ENCODE measurements around the gene WSCD2. TPM values are rescaled to one million over a fixed set of nuclear protein-coding genes. Genes with fewer than 3 reads are reported as not detected.

The WSCD2 gene
- total and polyA plus RNA-seq, 2 donors (not counting 1 experiment from before 2014, with no cell fraction given): 1.1 to 5.9 TPM

DNA sequence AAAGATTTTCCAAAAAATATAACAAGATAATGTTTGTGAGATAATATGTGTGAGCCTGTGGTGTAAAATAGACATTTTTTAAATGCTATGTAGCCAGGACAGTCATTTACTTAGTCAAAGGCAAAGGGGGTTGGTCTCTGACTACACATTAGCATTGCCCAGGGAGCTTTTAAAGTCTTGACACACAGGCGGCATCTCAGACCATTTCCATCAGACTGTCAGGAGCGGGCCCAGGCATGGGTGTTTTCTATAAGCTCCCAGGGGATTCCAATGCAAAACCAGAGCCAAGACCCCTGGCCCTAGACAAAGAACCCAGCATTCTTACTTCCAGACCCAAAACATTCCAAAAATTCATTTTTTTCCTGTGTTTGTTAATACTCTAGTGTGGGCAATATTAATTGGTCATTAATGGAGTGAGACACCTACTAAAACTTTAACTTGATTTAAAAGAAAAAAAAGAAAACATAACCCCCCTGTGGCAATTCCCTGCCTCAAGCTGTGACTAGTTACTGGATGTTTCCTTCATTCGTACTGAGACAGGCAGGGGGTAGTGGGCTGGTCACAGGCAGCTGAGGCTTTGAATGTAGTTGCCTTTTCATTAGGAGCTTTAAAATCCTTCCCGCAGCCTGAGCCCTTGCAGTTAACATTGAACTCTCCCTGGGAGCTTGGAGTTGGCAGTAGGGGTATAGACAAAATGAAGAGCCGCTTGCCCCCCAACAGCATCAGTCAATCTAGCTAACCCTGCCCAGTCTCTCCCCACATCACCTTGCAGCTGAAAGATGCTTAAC, 106.3 kb downstream of the WSCD2 start:
- Histone ChIP-seq H3K4me3 (ENCODE audit: control extremely low read depth in 1 of 5, extremely low read depth in 1 of 5, insufficient read depth in 1 of 5, low read depth in 2 of 5, low read length in 4 of 5) (no peak overlapping the region), H3K27me3 (replicated peaks in 1 of 4; ENCODE audit: control extremely low read depth in 1 of 4, control insufficient read depth in 3 of 4, insufficient read depth in 4 of 4, low read length in 3 of 4) (peaks cover 0 to 8% (median 0%) of the 10 kb centered on the region in 4 experiments), H2AFZ (ENCODE audit: insufficient read depth, low read depth, low read length, poor library complexity, severe bottlenecking) (no peak overlapping the region), H3K79me2 (ENCODE audit: control insufficient read depth, insufficient read depth, low read length) (no peaks in the 10 kb centered on the region), H3K4me2 (replicated peaks; ENCODE audit: low read depth, low read length, poor library complexity, severe bottlenecking) (no peak overlapping the region), H3K36me3 (replicated peaks in 1 of 2; ENCODE audit: control extremely low read depth in 1 of 2, control insufficient read depth in 1 of 2, extremely low read depth in 1 of 2, insufficient read depth in 2 of 2, low read length in 1 of 2) (no peaks in the 10 kb centered on the region), H3K9ac (ENCODE audit: low read length) (no peak overlapping the region), H4K20me1 (ENCODE audit: control insufficient read depth, insufficient read depth, low read length, poor library complexity, severe bottlenecking) (no peaks in the 10 kb centered on the region), H3K9me3 (ENCODE audit: control extremely low read depth in 1 of 3, control insufficient read depth in 2 of 3, insufficient read depth in 1 of 3, low read length in 2 of 3) (peaks cover 0 to 3% (median 0%) of the 10 kb centered on the region in 3 donors), H3K4me1 (ENCODE audit: control insufficient read depth in 2 of 2, insufficient read depth in 2 of 2, low read length in 2 of 2) (no peaks in the 10 kb centered on the region), H3K27ac (ENCODE audit: low read length in 2 of 2) (no peak overlapping the region)
- Mint-ChIP-seq H3K9me3 (ENCODE audit: insufficient read depth) (no peaks in the 10 kb centered on the region), H3K4me3 (no peak overlapping the region), H3K27ac (no peak overlapping the region), H3K4me1 (no peaks in the 10 kb centered on the region), H3K27me3 (peaks cover 33% of the 10 kb centered on the region)
- TF ChIP-seq, protein P1, sequence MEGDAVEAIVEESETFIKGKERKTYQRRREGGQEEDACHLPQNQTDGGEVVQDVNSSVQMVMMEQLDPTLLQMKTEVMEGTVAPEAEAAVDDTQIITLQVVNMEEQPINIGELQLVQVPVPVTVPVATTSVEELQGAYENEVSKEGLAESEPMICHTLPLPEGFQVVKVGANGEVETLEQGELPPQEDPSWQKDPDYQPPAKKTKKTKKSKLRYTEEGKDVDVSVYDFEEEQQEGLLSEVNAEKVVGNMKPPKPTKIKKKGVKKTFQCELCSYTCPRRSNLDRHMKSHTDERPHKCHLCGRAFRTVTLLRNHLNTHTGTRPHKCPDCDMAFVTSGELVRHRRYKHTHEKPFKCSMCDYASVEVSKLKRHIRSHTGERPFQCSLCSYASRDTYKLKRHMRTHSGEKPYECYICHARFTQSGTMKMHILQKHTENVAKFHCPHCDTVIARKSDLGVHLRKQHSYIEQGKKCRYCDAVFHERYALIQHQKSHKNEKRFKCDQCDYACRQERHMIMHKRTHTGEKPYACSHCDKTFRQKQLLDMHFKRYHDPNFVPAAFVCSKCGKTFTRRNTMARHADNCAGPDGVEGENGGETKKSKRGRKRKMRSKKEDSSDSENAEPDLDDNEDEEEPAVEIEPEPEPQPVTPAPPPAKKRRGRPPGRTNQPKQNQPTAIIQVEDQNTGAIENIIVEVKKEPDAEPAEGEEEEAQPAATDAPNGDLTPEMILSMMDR (IDR thresholded peaks at IDR 0.05): no peak
- TF ChIP-seq EZH2 (IDR thresholded peaks at IDR 0.05; ENCODE audit: borderline replicate concordance, insufficient read depth, low read depth, low read length, poor library complexity, severe bottlenecking): no peak
- WGBS (ENCODE audit: insufficient coverage): 90% methylated on average over 3 of the region's 5 CpGs
- ChIA-PET POLR2A (no interaction called here), CTCF (no interaction called here)
- ATAC-seq (ENCODE audit: low read depth) (no peak), DNase-seq (no peak)
- intact Hi-C loops (cut with micrococcal nuclease): no loop called here

DNA sequence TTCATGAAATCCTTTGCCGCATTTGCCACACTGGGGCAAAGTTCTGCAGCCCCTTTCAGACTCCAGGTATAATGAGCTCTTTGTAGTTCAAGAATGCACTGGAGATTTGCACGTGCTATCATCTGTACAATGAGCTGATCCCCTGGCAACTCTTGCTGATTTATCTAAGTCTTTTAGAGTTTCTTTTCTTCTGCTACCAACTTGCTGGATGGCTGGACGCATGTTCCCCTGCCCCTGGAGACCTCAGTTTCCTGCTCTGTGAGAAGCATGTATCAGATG, 106.8 kb downstream of the WSCD2 start:
- POLR2A ChIA-PET: no interaction called here
- WGBS (ENCODE audit: insufficient coverage): 82% methylated on average over 3 of the region's 3 CpGs

More for the DNA sequence above, 106.8 kb downstream of the WSCD2 start:
- Histone ChIP-seq H3K27me3 (replicated peaks in 1 of 4; ENCODE audit: control extremely low read depth in 1 of 4, control insufficient read depth in 3 of 4, insufficient read depth in 4 of 4, low read length in 3 of 4) (peaks cover 0 to 8% (median 0%) of the 10 kb centered on the region in 4 experiments), H3K79me2 (ENCODE audit: control insufficient read depth, insufficient read depth, low read length) (no peaks in the 10 kb centered on the region), H2AFZ (ENCODE audit: insufficient read depth, low read depth, low read length, poor library complexity, severe bottlenecking) (no peak overlapping the region), H3K9me3 (ENCODE audit: control extremely low read depth in 1 of 3, control insufficient read depth in 2 of 3, insufficient read depth in 1 of 3, low read length in 2 of 3) (peaks cover 0 to 3% (median 0%) of the 10 kb centered on the region in 3 donors), H4K20me1 (ENCODE audit: control insufficient read depth, insufficient read depth, low read length, poor library complexity, severe bottlenecking) (no peaks in the 10 kb centered on the region), H3K27ac (ENCODE audit: low read length in 2 of 2) (no peak overlapping the region), H3K4me3 (ENCODE audit: control extremely low read depth in 1 of 5, extremely low read depth in 1 of 5, insufficient read depth in 1 of 5, low read depth in 2 of 5, low read length in 4 of 5) (no peak overlapping the region), H3K4me2 (replicated peaks; ENCODE audit: low read depth, low read length, poor library complexity, severe bottlenecking) (no peak overlapping the region), H3K9ac (ENCODE audit: low read length) (no peak overlapping the region), H3K4me1 (ENCODE audit: control insufficient read depth in 2 of 2, insufficient read depth in 2 of 2, low read length in 2 of 2) (no peaks in the 10 kb centered on the region), H3K36me3 (replicated peaks in 1 of 2; ENCODE audit: control extremely low read depth in 1 of 2, control insufficient read depth in 1 of 2, extremely low read depth in 1 of 2, insufficient read depth in 2 of 2, low read length in 1 of 2) (no peaks in the 10 kb centered on the region)
- Mint-ChIP-seq H3K9me3 (ENCODE audit: insufficient read depth) (no peaks in the 10 kb centered on the region), H3K27me3 (peaks cover 29% of the 10 kb centered on the region), H3K27ac (no peak overlapping the region), H3K4me1 (no peaks in the 10 kb centered on the region), H3K4me3 (no peak overlapping the region)
- ATAC-seq (ENCODE audit: low read depth): no peak
- no peak for DNase-seq
- no peak for TF ChIP-seq EZH2 (IDR thresholded peaks at IDR 0.05; ENCODE audit: borderline replicate concordance, insufficient read depth, low read depth, low read length, poor library complexity, severe bottlenecking)
- TF ChIP-seq, protein P1 (IDR thresholded peaks at IDR 0.05): no peak
- intact Hi-C loops (cut with micrococcal nuclease): no loop called here
- CTCF ChIA-PET: no interaction called here
